GM12891 (cell line): ENCODE data around the gene PDE4DIP.
"Not testable (repeated sequence)": the region's sequence is repeated elsewhere in the genome, so short reads cannot be mapped to it uniquely, and the experiment has no call there.

Experiments used
- PAX5 ChIP-seq: IDR thresholded peaks from 2 replicates; pipeline ENCODE4 v1.6.1; 2011; ENCODE audit warnings: low read length, moderate library complexity, mild to moderate bottlenecking; ENCODE audit not compliant: insufficient read depth, severe bottlenecking
- POLR2A ChIP-seq: IDR thresholded peaks from 2 replicates; pipeline ENCODE4 v1.6.1; 2011; ENCODE audit warnings: low read depth, low read length, control low read depth
- POLR2AphosphoS5 ChIP-seq: IDR thresholded peaks from 2 replicates; pipeline ENCODE4 v1.6.1; 2011; ENCODE audit warnings: low read depth, low read length, control low read depth
- TAF1 ChIP-seq: IDR thresholded peaks from 2 replicates; pipeline ENCODE4 v1.6.1; 2011; ENCODE audit warnings: low read depth, low read length, control low read depth

- not testable (repeated sequence) for TF ChIP-seq POLR2A, POLR2AphosphoS5, TAF1, PAX5
Observed at GRCh38 chr1:148822180-148822579, 22.0 kb upstream of the PDE4DIP start.
